Smooth muscle cell (in vitro differentiated cells): ENCODE results near the gene CARD14. TPM values are rescaled to one million over a fixed set of nuclear protein-coding genes. Genes with fewer than 3 reads are reported as not detected.

Experiments
- DNase-seq: peaks from one replicate; lab custom pipeline; 2025; ENCODE audit not compliant: unreplicated experiment; lab: John Stamatoyannopoulos, UW
- H2AFZ ChIP-seq: fragments of 200-600 bp; sonication (generic); 2 replicates; pipeline ENCODE4 v1.6.0; 2016; ENCODE audit warnings: antibody characterized with exemption, low read depth, mild to moderate bottlenecking
- H3F3A ChIP-seq: fragments of 200-600 bp; sonication (generic); 2 replicates; pipeline ENCODE4 v1.6.0; 2017; ENCODE audit warnings: antibody characterized with exemption, low read depth
- H3K27ac ChIP-seq: fragments of 200-600 bp; sonication (generic); 2 replicates; pipeline ENCODE4 v1.5.1; 2016; ENCODE audit warnings: low read depth, mild to moderate bottlenecking
- H3K27me3 ChIP-seq: fragments of 200-600 bp; sonication (generic); 2 replicates; pipeline ENCODE4 v1.6.1; 2016; ENCODE audit warnings: low read depth, mild to moderate bottlenecking
- H3K36me3 ChIP-seq: fragments of 200-600 bp; sonication (generic); 2 replicates; pipeline ENCODE4 v1.5.1; 2016; ENCODE audit warnings: low read depth
- H3K4me1 ChIP-seq: fragments of 200-600 bp; sonication (generic); 2 replicates; pipeline ENCODE4 v1.5.1; 2016; ENCODE audit warnings: low read depth
- H3K4me2 ChIP-seq: fragments of 200-600 bp; sonication (generic); 2 replicates; pipeline ENCODE4 v1.6.0; 2016; ENCODE audit warnings: mild to moderate bottlenecking
- H3K4me3 ChIP-seq: fragments of 200-600 bp; sonication (generic); 2 replicates; pipeline ENCODE4 v1.5.1; 2016; ENCODE audit warnings: mild to moderate bottlenecking
- H3K79me2 ChIP-seq: fragments of 200-600 bp; sonication (generic); 2 replicates; pipeline ENCODE4 v1.6.0; 2016; ENCODE audit warnings: low read depth, mild to moderate bottlenecking
- H3K9ac ChIP-seq: fragments of 200-600 bp; sonication (generic); 2 replicates; pipeline ENCODE4 v1.6.0; 2016; ENCODE audit warnings: low read depth
- H3K9me3 ChIP-seq: fragments of 200-600 bp; sonication (generic); replicated peaks from 2 replicates; pipeline ENCODE4 v1.5.1; 2016; ENCODE audit warnings: low read depth
- H4K20me1 ChIP-seq: fragments of 200-600 bp; sonication (generic); 2 replicates; pipeline ENCODE4 v1.6.0; 2016; ENCODE audit warnings: low read depth
- WGBS: methylation state at CpG from one replicate; pipeline ENCODE4 v1.1.7; 2016; ENCODE audit warnings: low lambda C conversion rate; 5-methylcytosine and 5-hydroxymethylcytosine counted together
- polyA plus RNA-seq: library from polyadenylated mRNA; unstranded; fragments of >200 nt; fragmentation: Nextera tagmentation; extraction: Ambion mirVana; gene quantifications from 2 replicates; pipeline ENCODE4 v1.2.1, GENCODE V29; 2016
- total RNA-seq: library from RNA; depleted of rRNA; stranded (reverse); fragments of >200 nt; gene quantifications from 2 replicates; pipeline ENCODE4 v1.2.3, GENCODE V29; 2014
- TF ChIP-seq, protein P1 (sequence below): fragments of 200-600 bp; sonication (generic); IDR thresholded peaks from 2 replicates; pipeline ENCODE4 v1.5.1; 2017; ENCODE audit warnings: borderline replicate concordance, mild to moderate bottlenecking, antibody characterized with exemption; ENCODE audit not compliant: insufficient read depth, poor library complexity, severe bottlenecking

CARD14 gene
- total and polyA plus RNA-seq, 2 experiments from 2014 or later = 1.0 to 1.8 TPM

DNA sequence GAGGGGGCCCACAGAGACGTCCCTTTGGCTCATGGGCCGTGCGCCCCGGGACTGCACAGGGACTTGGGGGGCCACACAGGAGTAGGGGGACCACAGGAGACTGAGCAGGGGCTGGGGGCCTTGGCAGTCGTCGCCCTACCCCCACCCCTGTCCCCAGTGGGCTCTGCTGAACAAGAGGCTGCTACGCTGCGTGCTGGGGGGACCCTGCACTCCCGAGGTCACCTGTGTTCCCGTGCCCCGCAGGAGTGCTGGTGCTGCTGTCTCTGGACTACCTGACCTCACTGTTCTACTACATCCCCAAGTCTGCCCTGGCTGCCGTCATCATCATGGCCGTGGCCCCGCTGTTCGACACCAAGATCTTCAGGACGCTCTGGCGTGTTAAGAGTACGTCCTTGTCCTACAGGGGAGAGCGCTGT is 76.4 kb downstream of the CARD14 start:
- no peaks in the 10 kb centered on the region for H3F3A ChIP-seq
- H3K27ac ChIP-seq = no peak overlapping the region
- H3K9me3 ChIP-seq = no peaks in the 10 kb centered on the region
- no peak overlapping the region for H3K4me3 ChIP-seq
- TF ChIP-seq, protein P1, sequence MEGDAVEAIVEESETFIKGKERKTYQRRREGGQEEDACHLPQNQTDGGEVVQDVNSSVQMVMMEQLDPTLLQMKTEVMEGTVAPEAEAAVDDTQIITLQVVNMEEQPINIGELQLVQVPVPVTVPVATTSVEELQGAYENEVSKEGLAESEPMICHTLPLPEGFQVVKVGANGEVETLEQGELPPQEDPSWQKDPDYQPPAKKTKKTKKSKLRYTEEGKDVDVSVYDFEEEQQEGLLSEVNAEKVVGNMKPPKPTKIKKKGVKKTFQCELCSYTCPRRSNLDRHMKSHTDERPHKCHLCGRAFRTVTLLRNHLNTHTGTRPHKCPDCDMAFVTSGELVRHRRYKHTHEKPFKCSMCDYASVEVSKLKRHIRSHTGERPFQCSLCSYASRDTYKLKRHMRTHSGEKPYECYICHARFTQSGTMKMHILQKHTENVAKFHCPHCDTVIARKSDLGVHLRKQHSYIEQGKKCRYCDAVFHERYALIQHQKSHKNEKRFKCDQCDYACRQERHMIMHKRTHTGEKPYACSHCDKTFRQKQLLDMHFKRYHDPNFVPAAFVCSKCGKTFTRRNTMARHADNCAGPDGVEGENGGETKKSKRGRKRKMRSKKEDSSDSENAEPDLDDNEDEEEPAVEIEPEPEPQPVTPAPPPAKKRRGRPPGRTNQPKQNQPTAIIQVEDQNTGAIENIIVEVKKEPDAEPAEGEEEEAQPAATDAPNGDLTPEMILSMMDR = no peak
- no peak for DNase-seq
- no peaks in the 10 kb centered on the region for H3K79me2 ChIP-seq
- no peaks in the 10 kb centered on the region for H3K27me3 ChIP-seq
- no peaks in the 10 kb centered on the region for H4K20me1 ChIP-seq
- no peaks in the 10 kb centered on the region for H3K4me1 ChIP-seq
- H3K36me3 ChIP-seq = no peaks in the 10 kb centered on the region
- 98% methylated on average over 19 of the region's 19 CpGs for WGBS
- H3K9ac ChIP-seq = no peak overlapping the region
- no peak overlapping the region for H3K4me2 ChIP-seq
- H2AFZ ChIP-seq = no peak overlapping the region

DNA sequence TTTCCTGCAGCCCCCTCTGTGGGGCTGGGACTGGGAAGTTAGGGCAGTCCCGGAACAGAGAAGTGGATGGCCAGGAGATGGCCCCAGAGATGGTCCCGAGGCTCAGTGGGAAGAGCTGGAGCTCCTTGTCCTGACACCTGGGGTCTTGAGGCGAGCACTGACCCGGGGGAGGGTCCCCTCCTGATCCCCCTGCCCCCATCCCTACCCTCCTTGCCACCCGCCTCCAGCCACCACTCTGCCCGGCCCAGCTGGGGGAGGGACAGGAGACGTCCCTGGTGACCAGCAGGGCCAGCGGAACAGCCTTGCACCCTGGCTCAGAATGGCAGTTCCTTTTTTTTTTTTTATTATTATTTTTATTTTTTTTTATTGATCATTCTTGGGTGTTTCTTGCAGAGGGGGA is 76.9 kb downstream of the CARD14 start:
- TF ChIP-seq, protein P1 = no peak
- Histone ChIP-seq H3K36me3 (no peaks in the 10 kb centered on the region), H3K9me3 (no peaks in the 10 kb centered on the region)

GRCh38 chr17:80247561-80247960 is 77.7 kb downstream of the CARD14 start:
- Histone ChIP-seq H3K36me3 (no peaks in the 10 kb centered on the region), H3K79me2 (no peaks in the 10 kb centered on the region), H2AFZ (no peak overlapping the region), H3K4me1 (no peaks in the 10 kb centered on the region), H3K27ac (no peak overlapping the region), H3K9ac (no peak overlapping the region), H3F3A (no peaks in the 10 kb centered on the region), H3K4me2 (no peak overlapping the region), H3K9me3 (no peaks in the 10 kb centered on the region), H3K27me3 (no peaks in the 10 kb centered on the region), H3K4me3 (no peak overlapping the region), H4K20me1 (no peaks in the 10 kb centered on the region)
- TF ChIP-seq, protein P1 = no peak
- WGBS = 94% methylated on average over 17 of the region's 17 CpGs
- no peak for DNase-seq

More for the DNA sequence above, 76.9 kb downstream of the CARD14 start:
- DNase-seq = no peak
- no peaks in the 10 kb centered on the region for H3K4me1 ChIP-seq
- no peak overlapping the region for H3K9ac ChIP-seq
- no peaks in the 10 kb centered on the region for H3K27me3 ChIP-seq
- no peak overlapping the region for H3K27ac ChIP-seq
- 98% methylated on average over 7 of the region's 8 CpGs for WGBS
- H4K20me1 ChIP-seq = no peaks in the 10 kb centered on the region
- H3K79me2 ChIP-seq = no peaks in the 10 kb centered on the region
- H2AFZ ChIP-seq = no peak overlapping the region
- no peaks in the 10 kb centered on the region for H3F3A ChIP-seq
- no peak overlapping the region for H3K4me2 ChIP-seq
- H3K4me3 ChIP-seq = no peak overlapping the region

DNA sequence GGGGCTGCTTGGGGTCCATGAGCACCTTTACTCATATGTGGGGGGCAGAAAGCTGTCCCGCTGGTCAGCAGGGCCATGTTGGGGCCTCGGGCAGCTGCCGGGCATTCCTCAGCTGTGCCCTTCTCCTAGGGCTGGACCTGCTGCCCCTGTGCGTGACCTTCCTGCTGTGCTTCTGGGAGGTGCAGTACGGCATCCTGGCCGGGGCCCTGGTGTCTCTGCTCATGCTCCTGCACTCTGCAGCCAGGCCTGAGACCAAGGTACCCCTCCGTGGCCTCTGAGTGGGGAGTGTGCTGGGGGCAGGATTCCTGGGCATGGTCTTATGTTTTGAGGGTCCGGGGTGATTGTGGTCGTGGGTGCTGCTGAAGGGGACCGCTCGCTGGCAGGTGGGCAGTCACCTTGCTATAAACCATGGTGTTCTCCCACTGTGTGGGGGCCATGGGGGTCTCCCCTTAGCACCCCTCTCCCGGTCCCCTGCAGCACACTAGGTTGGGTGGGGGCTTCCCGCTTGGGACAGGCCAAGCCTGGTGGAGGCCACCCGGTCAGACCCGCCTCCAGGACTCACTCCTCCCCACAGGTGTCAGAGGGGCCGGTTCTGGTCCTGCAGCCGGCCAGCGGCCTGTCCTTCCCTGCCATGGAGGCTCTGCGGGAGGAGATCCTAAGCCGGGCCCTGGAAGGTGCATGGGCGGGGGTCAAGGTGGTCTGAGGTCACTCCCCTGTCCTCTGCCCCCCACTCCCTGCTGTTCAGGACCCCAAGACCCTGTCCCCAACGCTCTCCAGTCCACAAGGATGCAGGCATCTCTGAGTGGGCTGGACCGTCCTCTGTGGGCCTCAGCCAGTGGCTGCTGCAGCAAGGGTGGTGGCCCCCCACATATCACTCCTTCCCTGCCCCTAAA is 78.4 kb downstream of the CARD14 start:
- H3K79me2 ChIP-seq = no peaks in the 10 kb centered on the region
- no peaks in the 10 kb centered on the region for H3F3A ChIP-seq

More for the DNA sequence above, 78.4 kb downstream of the CARD14 start:
- 95% methylated on average over 23 of the region's 23 CpGs for WGBS
- Histone ChIP-seq H3K4me3 (no peak overlapping the region), H3K4me2 (no peak overlapping the region), H3K9me3 (no peaks in the 10 kb centered on the region), H3K9ac (no peak overlapping the region), H3K27ac (no peak overlapping the region), H2AFZ (no peak overlapping the region), H3K4me1 (no peaks in the 10 kb centered on the region), H3K27me3 (no peaks in the 10 kb centered on the region), H4K20me1 (no peaks in the 10 kb centered on the region), H3K36me3 (no peaks in the 10 kb centered on the region)
- no peak for DNase-seq
- TF ChIP-seq, protein P1 = no peak
